Stomach smooth muscle (tissue), 2 donors: ENCODE data around the gene EAF1.
"Not testable (repeated sequence)": the region's sequence is repeated elsewhere in the genome, so short reads cannot be mapped to it uniquely, and the experiment has no call there.

Experiments used
- H3K27ac ChIP-seq: one replicate; pipeline ENCODE4 v1.7.0; 2013; ENCODE audit warnings: mild to moderate bottlenecking, low read length, inconsistent platforms
- H3K27me3 ChIP-seq, 2 donors: one replicate each; pipeline ENCODE4 v1.7.0; 2013; ENCODE audit warnings: low read length in 2 of 2; ENCODE audit not compliant: insufficient read depth in 2 of 2, control insufficient read depth in 1 of 2
- H3K36me3 ChIP-seq, 2 donors: one replicate each; pipeline ENCODE4 v1.7.0; 2013; ENCODE audit warnings: low read length in 2 of 2; ENCODE audit not compliant: control insufficient read depth in 2 of 2, insufficient read depth in 2 of 2
- H3K4me1 ChIP-seq: one replicate; pipeline ENCODE4 v1.7.0; 2013; ENCODE audit warnings: low read length; ENCODE audit not compliant: control insufficient read depth, insufficient read depth
- H3K4me3 ChIP-seq, 2 donors: one replicate each; pipeline ENCODE4 v1.7.0; 2013; ENCODE audit warnings: low read length in 2 of 2
- H3K9ac ChIP-seq, 2 donors: one replicate each; pipeline ENCODE4 v1.7.0; 2013; ENCODE audit warnings: low read length in 2 of 2, mild to moderate bottlenecking in 1 of 2
- H3K9me3 ChIP-seq, 2 donors: one replicate each; pipeline ENCODE4 v1.7.0; 2013; ENCODE audit warnings: low read length in 2 of 2; ENCODE audit not compliant: control insufficient read depth in 2 of 2
- donor health status: healthy.
- donor health status: Pancreatic carcinoma.

EAF1 gene

GRCh38 chr3:15387735-15388134, 39.7 kb upstream of the EAF1 start:
- H3K27ac ChIP-seq = no peak overlapping the region
- H3K4me1 ChIP-seq = no peaks in the 10 kb centered on the region
- H3K4me3 ChIP-seq = no peak overlapping the region
- no peaks in the 10 kb centered on the region for H3K36me3 ChIP-seq
- H3K27me3 ChIP-seq = no peaks in the 10 kb centered on the region
- no peak overlapping the region for H3K9ac ChIP-seq
- peaks cover 3 to 5% of the 10 kb centered on the region in 2 donors for H3K9me3 ChIP-seq

GRCh38 chr3:15388335-15388734, 39.1 kb upstream of the EAF1 start:
- not testable (repeated sequence) for H3K4me1 ChIP-seq, H3K9ac ChIP-seq, H3K4me3 ChIP-seq

GRCh38 chr3:15390460-15390859, 36.9 kb upstream of the EAF1 start:
- no peak overlapping the region for H3K9ac ChIP-seq
- H3K4me3 ChIP-seq = no peak overlapping the region
- no peak overlapping the region for H3K27ac ChIP-seq
- H3K9me3 ChIP-seq = peaks cover 3 to 5% of the 10 kb centered on the region in 2 donors
- no peaks in the 10 kb centered on the region for H3K27me3 ChIP-seq
- no peaks in the 10 kb centered on the region for H3K4me1 ChIP-seq
- no peaks in the 10 kb centered on the region for H3K36me3 ChIP-seq

More at GRCh38 chr3:15388335-15388734, 39.1 kb upstream of the EAF1 start:
- H3K27ac ChIP-seq, H3K9me3 ChIP-seq, H3K27me3 ChIP-seq, H3K36me3 ChIP-seq: not testable (repeated sequence)

GRCh38 chr3:15391007-15391406, 36.4 kb upstream of the EAF1 start:
- no peak overlapping the region for H3K27ac ChIP-seq
- H3K4me3 ChIP-seq = no peak overlapping the region

GRCh38 chr3:15393252-15393651, 34.1 kb upstream of the EAF1 start:
- H3K4me3 ChIP-seq, H3K27me3 ChIP-seq: not testable (repeated sequence)

More at GRCh38 chr3:15391007-15391406, 36.4 kb upstream of the EAF1 start:
- no peaks in the 10 kb centered on the region for H3K36me3 ChIP-seq
- no peak overlapping the region for H3K9ac ChIP-seq
- H3K9me3 ChIP-seq = peaks cover 3% of the 10 kb centered on the region in 2 donors
- no peaks in the 10 kb centered on the region for H3K4me1 ChIP-seq
- H3K27me3 ChIP-seq = no peaks in the 10 kb centered on the region

GRCh38 chr3:15398731-15399133, 28.7 kb upstream of the EAF1 start:
- not testable (repeated sequence) for H3K36me3 ChIP-seq, H3K27me3 ChIP-seq, H3K9ac ChIP-seq, H3K9me3 ChIP-seq, H3K27ac ChIP-seq, H3K4me1 ChIP-seq, H3K4me3 ChIP-seq

More at GRCh38 chr3:15393252-15393651, 34.1 kb upstream of the EAF1 start:
- not testable (repeated sequence) for H3K27ac ChIP-seq, H3K9ac ChIP-seq, H3K4me1 ChIP-seq, H3K36me3 ChIP-seq, H3K9me3 ChIP-seq

- Histone ChIP-seq H3K4me3 (no peak overlapping the region), H3K4me1 (no peaks in the 10 kb centered on the region), H3K27me3 (no peaks in the 10 kb centered on the region), H3K27ac (no peak overlapping the region), H3K9ac (no peak overlapping the region), H3K9me3 (no peaks in the 10 kb centered on the region), H3K36me3 (no peaks in the 10 kb centered on the region)
Measured at GRCh38 chr3:15399970-15400369, 27.4 kb upstream of the EAF1 start.

GRCh38 chr3:15401936-15402335, 25.5 kb upstream of the EAF1 start:
- H3K27me3 ChIP-seq = no peaks in the 10 kb centered on the region
- H3K4me1 ChIP-seq = no peaks in the 10 kb centered on the region
- no peaks in the 10 kb centered on the region for H3K36me3 ChIP-seq
- H3K9me3 ChIP-seq = no peaks in the 10 kb centered on the region
- no peak overlapping the region for H3K27ac ChIP-seq
- no peak overlapping the region for H3K4me3 ChIP-seq
- H3K9ac ChIP-seq = no peak overlapping the region

GRCh38 chr3:15403495-15403894, 23.9 kb upstream of the EAF1 start:
- no peaks in the 10 kb centered on the region for H3K9me3 ChIP-seq
- no peak overlapping the region for H3K4me3 ChIP-seq
- no peaks in the 10 kb centered on the region for H3K36me3 ChIP-seq
- H3K27me3 ChIP-seq = no peaks in the 10 kb centered on the region
- H3K4me1 ChIP-seq = no peaks in the 10 kb centered on the region
- no peak overlapping the region for H3K9ac ChIP-seq
- no peak overlapping the region for H3K27ac ChIP-seq

- Histone ChIP-seq H3K36me3 (no peaks in the 10 kb centered on the region), H3K4me3 (no peak overlapping the region), H3K9ac (no peak overlapping the region), H3K9me3 (no peaks in the 10 kb centered on the region), H3K4me1 (no peaks in the 10 kb centered on the region), H3K27ac (no peak overlapping the region), H3K27me3 (no peaks in the 10 kb centered on the region)
Measured at GRCh38 chr3:15403965-15404364, 23.4 kb upstream of the EAF1 start.

- no peak overlapping the region for H3K27ac ChIP-seq
- no peak overlapping the region for H3K4me3 ChIP-seq
- H3K9ac ChIP-seq = no peak overlapping the region
- H3K27me3 ChIP-seq = no peaks in the 10 kb centered on the region
- no peaks in the 10 kb centered on the region for H3K4me1 ChIP-seq
- peaks cover 0 to 2% of the 10 kb centered on the region in 2 donors for H3K36me3 ChIP-seq
- no peaks in the 10 kb centered on the region for H3K9me3 ChIP-seq
Measured at GRCh38 chr3:15404767-15405166, 22.6 kb upstream of the EAF1 start.
